Nephron (organoid): ENCODE measurements around the gene PLCB4.
"Not testable (repeated sequence)": the region's sequence is repeated elsewhere in the genome, so short reads cannot be mapped to it uniquely, and the experiment has no call there.

Experiments
- H3K27ac Mint-ChIP-seq, 3 experiments: 2 replicates each; pipeline ENCODE4 v1.8.0; 2020; ENCODE audit warnings: mixed read lengths in 3 of 3, mild to moderate bottlenecking in 2 of 3, moderate library complexity in 1 of 3
- H3K27me3 Mint-ChIP-seq: 2 replicates; pipeline ENCODE4 v1.8.0; 2021; ENCODE audit warnings: low read depth, mild to moderate bottlenecking, moderate library complexity, mixed read lengths
- H3K36me3 Mint-ChIP-seq: 2 replicates; pipeline ENCODE4 v1.8.0; 2020; ENCODE audit warnings: low read depth, mixed read lengths
- H3K4me1 Mint-ChIP-seq: 2 replicates; pipeline ENCODE4 v1.8.0; 2020; ENCODE audit warnings: mixed read lengths
- H3K4me3 Mint-ChIP-seq, 3 experiments: 2 replicates each; pipeline ENCODE4 v1.8.0; 2020; ENCODE audit warnings: mild to moderate bottlenecking in 3 of 3, mixed read lengths in 3 of 3, moderate library complexity in 2 of 3
- H3K9me3 Mint-ChIP-seq: 2 replicates; pipeline ENCODE4 v1.8.0; 2020; ENCODE audit warnings: mixed read lengths
- CTCF ChIP-seq, 3 experiments: fragments of 200-600 bp; sonication (generic); IDR thresholded peaks; one replicate each; pipeline ENCODE4 v1.5.0; 2021; ENCODE audit warnings: antibody characterized with exemption in 3 of 3; ENCODE audit not compliant: unreplicated experiment in 3 of 3

Gene PLCB4

GRCh38 chr20:9149087-9149486 is 80.2 kb downstream of the PLCB4 start:
- Mint-ChIP-seq H3K36me3 (peaks cover 35% of the 10 kb centered on the region), H3K4me1 (peaks cover under 1% of the 10 kb centered on the region), H3K27ac (no peak overlapping the region), H3K9me3 (peaks cover 16% of the 10 kb centered on the region), H3K27me3 (no peaks in the 10 kb centered on the region), H3K4me3 (no peak overlapping the region)
- no peak for TF ChIP-seq CTCF (IDR thresholded peaks at IDR 0.05; ENCODE audit: unreplicated experiment in 3 of 3)

- H3K4me1 Mint-ChIP-seq = no peaks in the 10 kb centered on the region
- H3K27ac Mint-ChIP-seq = no peak overlapping the region
- no peak overlapping the region for H3K4me3 Mint-ChIP-seq
- peaks cover 16% of the 10 kb centered on the region for H3K9me3 Mint-ChIP-seq
- no peaks in the 10 kb centered on the region for H3K27me3 Mint-ChIP-seq
- TF ChIP-seq CTCF (IDR thresholded peaks at IDR 0.05; ENCODE audit: unreplicated experiment in 3 of 3) = no peak
- peaks cover 39% of the 10 kb centered on the region for H3K36me3 Mint-ChIP-seq
These were observed 80.9 kb downstream of the PLCB4 start for GRCh38 chr20:9149796-9150195.

- no peaks in the 10 kb centered on the region for H3K4me1 Mint-ChIP-seq
- H3K27ac Mint-ChIP-seq = no peak overlapping the region
- no peaks in the 10 kb centered on the region for H3K27me3 Mint-ChIP-seq
- H3K36me3 Mint-ChIP-seq = peaks cover 42% of the 10 kb centered on the region
- TF ChIP-seq CTCF (IDR thresholded peaks at IDR 0.05; ENCODE audit: unreplicated experiment in 3 of 3) = no peak
- no peak overlapping the region for H3K4me3 Mint-ChIP-seq
- peaks cover 14% of the 10 kb centered on the region for H3K9me3 Mint-ChIP-seq
These were observed 81.8 kb downstream of the PLCB4 start for GRCh38 chr20:9150679-9151078.

- not testable (repeated sequence) for H3K4me3 Mint-ChIP-seq, H3K4me1 Mint-ChIP-seq, H3K27ac Mint-ChIP-seq, H3K27me3 Mint-ChIP-seq
- peaks cover 42% of the 10 kb centered on the region for H3K36me3 Mint-ChIP-seq
- peaks cover 13% of the 10 kb centered on the region for H3K9me3 Mint-ChIP-seq
These were observed 83.3 kb downstream of the PLCB4 start for GRCh38 chr20:9152139-9152538.

- TF ChIP-seq CTCF (IDR thresholded peaks at IDR 0.05; ENCODE audit: unreplicated experiment in 3 of 3) = no peak
- Mint-ChIP-seq H3K4me1 (no peaks in the 10 kb centered on the region), H3K36me3 (peaks cover 40% of the 10 kb centered on the region), H3K27ac (no peak overlapping the region), H3K4me3 (no peak overlapping the region), H3K27me3 (no peaks in the 10 kb centered on the region), H3K9me3 (peaks cover 13% of the 10 kb centered on the region)
These were observed 85.7 kb downstream of the PLCB4 start for GRCh38 chr20:9154464-9155024.

GRCh38 chr20:9156529-9157280 is 87.8 kb downstream of the PLCB4 start:
- no peaks in the 10 kb centered on the region for H3K27me3 Mint-ChIP-seq
- TF ChIP-seq CTCF (IDR thresholded peaks at IDR 0.05; ENCODE audit: unreplicated experiment in 3 of 3) = no peak

More at GRCh38 chr20:9156529-9157280, 87.8 kb downstream of the PLCB4 start:
- H3K4me3 Mint-ChIP-seq = no peak overlapping the region
- peaks cover 9% of the 10 kb centered on the region for H3K9me3 Mint-ChIP-seq
- H3K36me3 Mint-ChIP-seq = peaks cover 24% of the 10 kb centered on the region
- no peak overlapping the region for H3K27ac Mint-ChIP-seq
- H3K4me1 Mint-ChIP-seq = peaks cover 10% of the 10 kb centered on the region
